IPS-18c (cell line): ENCODE measurements around the gene AAMP.

Source experiments
- H3K4me3 ChIP-seq: 2 replicates; pipeline ENCODE4 v1.7.0; 2013; ENCODE audit warnings: low read depth, mild to moderate bottlenecking, low read length, moderate library complexity; ENCODE audit not compliant: insufficient read depth
- H3K9me3 ChIP-seq: one replicate; pipeline ENCODE4 v1.6.1; 2013; ENCODE audit warnings: mild to moderate bottlenecking, low read length, moderate library complexity; ENCODE audit not compliant: control insufficient read depth, insufficient read depth

The AAMP gene

DNA sequence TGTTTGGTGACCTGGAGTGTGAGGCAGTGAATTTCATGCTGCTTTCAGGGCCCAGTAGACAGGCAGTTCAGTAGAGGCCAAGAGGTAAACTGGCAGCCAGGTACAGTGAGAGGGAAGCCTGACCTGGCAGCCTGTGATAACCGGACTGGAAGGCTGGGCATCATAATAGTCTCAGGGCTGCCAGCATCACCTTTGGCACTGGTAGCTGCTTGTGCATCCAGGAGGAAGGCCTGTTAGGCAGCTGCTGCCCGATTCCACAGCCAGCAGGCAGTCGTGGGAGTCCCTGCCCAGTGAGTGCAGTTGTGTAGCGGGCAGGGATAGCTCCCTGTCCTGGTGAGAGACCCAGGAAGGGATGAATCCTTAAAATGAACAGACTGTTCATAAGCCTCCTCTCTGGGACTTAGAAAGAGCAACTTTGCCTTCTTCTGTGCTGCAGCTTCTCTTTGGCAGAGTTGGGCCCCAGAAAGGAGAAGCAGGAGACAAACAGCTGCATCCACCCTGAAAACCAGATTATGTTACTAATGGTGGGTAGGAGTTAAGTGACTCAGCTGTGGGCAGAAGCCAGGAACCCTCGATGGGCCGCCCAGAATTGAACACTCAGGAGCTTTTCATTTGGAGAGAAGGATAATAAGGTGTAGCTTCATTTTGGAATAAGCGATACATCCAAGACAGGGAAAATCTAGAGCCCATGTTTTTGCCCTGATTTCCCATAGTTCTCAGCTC is 17.3 kb downstream of the AAMP start:
- Histone ChIP-seq H3K9me3 (no peaks in the 10 kb centered on the region), H3K4me3 (no peak overlapping the region)

GRCh38 chr2:218249691-218250090 is 20.2 kb downstream of the AAMP start:
- Histone ChIP-seq H3K9me3 (no peaks in the 10 kb centered on the region), H3K4me3 (no peak overlapping the region)

DNA sequence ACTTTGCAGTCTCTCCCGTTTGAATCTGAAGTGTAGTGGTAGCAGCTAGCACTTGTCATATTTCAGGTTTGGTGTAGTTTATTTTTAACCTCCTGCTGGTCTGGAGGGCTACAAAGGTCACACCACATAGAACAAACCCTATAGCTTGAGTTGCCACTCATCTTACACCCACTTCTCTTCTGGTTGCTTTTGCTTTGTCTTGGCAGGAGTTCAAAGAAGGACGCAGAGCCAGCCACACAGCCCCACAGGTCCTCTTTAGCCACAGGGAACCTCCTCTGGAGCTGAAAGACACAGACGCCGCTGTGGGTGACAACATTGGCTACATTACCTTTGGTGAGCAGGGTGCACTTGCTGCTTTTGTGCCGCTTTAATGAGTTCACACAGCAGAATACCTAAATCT is 24.7 kb downstream of the AAMP start:
- no peaks in the 10 kb centered on the region for H3K9me3 ChIP-seq
- H3K4me3 ChIP-seq, result no peak overlapping the region

GRCh38 chr2:218244665-218245064 is 25.3 kb downstream of the AAMP start:
- Histone ChIP-seq H3K9me3 (no peaks in the 10 kb centered on the region), H3K4me3 (no peak overlapping the region)

DNA sequence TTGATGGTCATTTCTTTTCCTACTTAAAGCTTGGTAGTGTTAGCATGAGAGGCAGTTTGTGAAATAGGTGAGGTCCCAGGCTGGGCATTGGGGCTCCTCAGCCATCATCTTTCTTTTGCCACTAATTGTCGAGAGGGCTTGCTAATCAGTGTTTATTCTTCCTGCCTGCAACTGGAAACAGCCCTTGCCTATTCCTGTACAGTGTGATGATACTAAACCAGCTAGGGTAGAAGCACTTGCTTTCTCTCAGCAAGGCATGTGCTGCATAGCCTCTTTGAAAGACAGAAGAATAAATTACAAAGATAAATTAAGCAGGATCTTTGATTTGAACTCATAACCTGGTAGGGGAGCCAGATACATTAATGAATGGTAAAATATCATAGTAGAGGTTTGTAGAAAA is 25.7 kb downstream of the AAMP start:
- H3K9me3 ChIP-seq, result no peaks in the 10 kb centered on the region

DNA sequence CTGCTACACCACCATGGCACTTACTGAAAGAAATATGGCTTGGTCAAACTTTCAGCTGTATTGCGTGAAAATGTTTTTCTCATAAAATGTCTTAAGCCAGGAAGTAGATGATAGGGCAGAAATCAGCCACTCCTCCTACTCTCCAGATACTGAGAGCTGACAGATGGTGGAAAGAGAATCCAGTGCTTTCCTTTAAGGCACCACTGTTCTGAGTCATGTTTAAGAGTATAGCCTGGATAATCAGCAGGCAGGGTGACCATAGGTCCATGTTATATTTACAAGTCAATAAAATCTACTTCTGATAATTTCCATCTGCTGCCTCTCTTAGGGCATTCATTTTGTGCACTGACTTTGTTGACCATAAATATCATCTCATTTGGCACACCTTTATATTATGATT is 31.1 kb downstream of the AAMP start:
- no peaks in the 10 kb centered on the region for H3K9me3 ChIP-seq
- H3K4me3 ChIP-seq, result no peak overlapping the region

More for the DNA sequence above, 25.7 kb downstream of the AAMP start:
- H3K4me3 ChIP-seq, result no peak overlapping the region

- no peak overlapping the region for H3K4me3 ChIP-seq
- no peaks in the 10 kb centered on the region for H3K9me3 ChIP-seq
These were observed 33.1 kb downstream of the AAMP start for GRCh38 chr2:218236829-218237228.

- H3K9me3 ChIP-seq, result no peaks in the 10 kb centered on the region
- H3K4me3 ChIP-seq, result no peak overlapping the region
These were observed 34.9 kb downstream of the AAMP start for GRCh38 chr2:218235017-218235416.

- no peaks in the 10 kb centered on the region for H3K9me3 ChIP-seq
- H3K4me3 ChIP-seq, result no peak overlapping the region
These were observed 35.4 kb downstream of the AAMP start for GRCh38 chr2:218234521-218234920.

- H3K9me3 ChIP-seq, result no peaks in the 10 kb centered on the region
- no peak overlapping the region for H3K4me3 ChIP-seq
These were observed 36.4 kb downstream of the AAMP start for GRCh38 chr2:218233543-218233942.

- no peaks in the 10 kb centered on the region for H3K9me3 ChIP-seq
- no peak overlapping the region for H3K4me3 ChIP-seq
These were observed 39.1 kb downstream of the AAMP start for GRCh38 chr2:218230882-218231281.

GRCh38 chr2:218229851-218230250 is 40.1 kb downstream of the AAMP start:
- H3K4me3 ChIP-seq, result no peak overlapping the region
- H3K9me3 ChIP-seq, result no peaks in the 10 kb centered on the region

DNA sequence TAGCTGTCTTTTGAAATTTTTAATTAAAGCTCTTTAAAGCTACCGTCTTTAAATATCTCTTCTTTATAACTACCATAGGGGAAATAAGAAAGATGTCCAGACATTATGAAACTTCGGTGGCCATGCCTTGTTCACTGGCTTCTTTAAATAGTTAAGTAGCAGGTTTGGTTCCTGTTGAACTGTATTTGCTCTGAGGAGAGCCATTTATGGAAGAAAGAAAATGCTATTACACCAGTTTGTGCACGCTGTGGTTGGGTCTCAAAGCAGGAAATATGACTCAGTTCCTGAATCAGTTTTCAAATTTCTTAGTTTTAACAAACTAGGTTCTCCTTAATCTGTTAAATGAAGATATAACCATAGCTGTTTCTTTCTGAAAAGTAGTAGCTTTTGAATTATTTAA is 40.7 kb downstream of the AAMP start:
- no peaks in the 10 kb centered on the region for H3K9me3 ChIP-seq
- H3K4me3 ChIP-seq, result no peak overlapping the region

DNA sequence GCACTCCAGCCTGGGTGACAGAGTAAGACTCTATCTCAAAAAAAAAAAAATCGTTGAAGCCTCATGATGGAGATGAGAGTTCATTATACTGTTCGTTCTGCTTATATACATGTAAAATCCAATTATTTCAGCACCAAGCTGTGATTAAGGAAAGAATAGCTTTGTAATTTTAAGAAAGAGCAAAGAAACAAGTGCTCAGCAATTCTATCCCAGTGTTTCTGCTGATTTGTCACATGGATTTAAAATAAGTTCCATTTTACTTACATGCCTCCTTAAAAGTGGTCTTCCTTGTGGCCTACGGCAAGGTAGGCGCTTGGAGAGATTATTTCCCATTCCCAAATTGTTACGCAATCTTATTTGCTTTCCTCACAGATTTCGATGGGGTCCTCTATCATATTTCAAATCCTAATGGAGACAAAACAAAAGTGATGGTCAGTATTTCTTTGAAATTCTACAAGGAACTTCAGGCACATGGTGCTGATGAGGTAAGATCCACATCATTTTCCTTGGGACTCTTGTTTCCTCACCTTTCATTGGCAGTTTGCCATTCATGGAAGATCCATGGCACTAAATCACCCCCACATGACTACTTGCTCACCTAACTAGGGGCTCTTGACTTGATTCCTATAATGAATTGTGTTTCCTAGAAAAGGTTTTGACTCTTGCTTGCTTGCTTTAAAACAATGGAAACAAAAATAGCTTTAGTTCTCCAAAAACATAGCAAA is 41.4 kb downstream of the AAMP start:
- Histone ChIP-seq H3K9me3 (no peaks in the 10 kb centered on the region), H3K4me3 (no peak overlapping the region)

GRCh38 chr2:218226903-218227302 is 43.0 kb downstream of the AAMP start:
- no peaks in the 10 kb centered on the region for H3K9me3 ChIP-seq
- H3K4me3 ChIP-seq, result no peak overlapping the region

DNA sequence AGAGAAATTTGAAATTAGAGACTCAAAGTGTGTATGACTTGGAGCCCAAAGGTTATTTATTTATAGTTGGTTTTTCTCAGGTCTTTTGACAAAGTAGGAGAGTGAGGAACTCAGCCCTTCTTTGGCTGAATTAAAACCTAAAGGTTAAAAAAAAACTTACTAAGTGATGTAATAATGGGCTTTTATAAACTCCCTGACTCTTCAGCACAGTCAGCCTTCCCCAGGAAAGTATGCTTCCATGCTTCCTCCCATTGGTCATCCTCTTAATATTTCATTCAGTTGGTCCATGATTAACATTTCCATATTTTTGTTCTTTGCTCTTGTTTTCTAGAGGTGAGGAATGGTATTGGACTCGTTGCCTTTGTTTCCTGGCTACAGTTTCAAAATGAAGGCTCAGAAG is 45.8 kb downstream of the AAMP start:
- H3K9me3 ChIP-seq, result no peaks in the 10 kb centered on the region
- H3K4me3 ChIP-seq, result no peak overlapping the region

- Histone ChIP-seq H3K4me3 (no peak overlapping the region), H3K9me3 (no peaks in the 10 kb centered on the region)
These were observed 46.9 kb downstream of the AAMP start for GRCh38 chr2:218223046-218223445.

DNA sequence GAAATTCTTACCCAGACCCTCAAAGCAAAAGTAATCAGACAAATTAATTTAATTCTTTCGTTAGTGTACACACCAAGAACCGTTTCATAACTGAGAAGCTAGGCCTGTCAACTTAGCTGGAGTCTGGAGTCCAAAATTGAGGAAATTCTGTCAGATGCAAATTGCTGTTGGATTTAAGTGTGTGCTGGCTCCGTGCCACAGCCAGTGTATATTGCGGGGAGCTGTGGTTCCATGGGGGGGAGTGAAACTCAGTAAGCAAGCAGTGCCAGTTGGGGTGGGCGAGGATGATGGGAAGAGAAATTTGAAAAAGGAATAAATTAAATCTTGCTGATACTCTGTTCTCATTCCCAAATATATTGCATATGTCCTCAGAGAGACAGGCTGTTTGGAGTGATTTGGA is 48.9 kb downstream of the AAMP start:
- Histone ChIP-seq H3K9me3 (no peaks in the 10 kb centered on the region), H3K4me3 (no peak overlapping the region)

- Histone ChIP-seq H3K9me3 (no peaks in the 10 kb centered on the region), H3K4me3 (no peak overlapping the region)
These were observed 50.0 kb downstream of the AAMP start for GRCh38 chr2:218219934-218220333.
